HepG2 (cell line): ENCODE measurements around the gene TAF1B. TPM values are rescaled to one million over a fixed set of nuclear protein-coding genes. Genes with fewer than 3 reads are reported as not detected.

ENCODE experiments used
- ATAC-seq: fragments of 200-7000 bp; cut with Tn5 transposase; 3 replicates; pipeline ENCODE4 v1.9.1; 2020; ENCODE audit warnings: mild to moderate bottlenecking, moderate library complexity
- BruUV-seq: library from RNA; stranded (reverse); fragments of 400-500 nt; replicated peaks from 2 replicates; lab custom pipeline; 2021; lab: Mats Ljungman, UMichigan
- CTCF ChIA-PET: fragments of 300-600 bp; formaldehyde crosslinking; extraction: SDS; loops from one replicate; lab custom pipeline; 2021; ENCODE audit warnings: low total read pairs, inconsistent platforms, low intra/inter-chr PET ratio; lab: Yijun Ruan, JAX
- POLR2A ChIA-PET: fragments of 350-600 bp; sonication (Branson Sonifier 250); formaldehyde crosslinking; loops from one replicate; lab custom pipeline; 2020; ENCODE audit warnings: antibody characterized with exemption, inconsistent platforms; lab: Yijun Ruan, JAX
- DNase-seq: peaks from one replicate; pipeline ENCODE4 v3.0.0-alpha.2; 2015; ENCODE audit warnings: low spot score
- FAIRE-seq: peaks from 3 replicates; lab custom pipeline; 2011; peaks lifted over from hg19 to GRCh38; lab: Jason Lieb, UNC
- H2AFZ ChIP-seq: one replicate; pipeline ENCODE4 v1.6.1; 2011; ENCODE audit warnings: low read length, inconsistent platforms
- H3K27ac ChIP-seq: fragments of 300-600 bp; 3 replicates; pipeline ENCODE4 v1.8.0; 2011; ENCODE audit warnings: mixed run types, mild to moderate bottlenecking, mixed read lengths, low read length, inconsistent platforms; ENCODE audit not compliant: insufficient read depth; ENCODE audit errors: extremely low read length
- H3K27me3 ChIP-seq, 2 experiments: fragments of 200-600 bp in 1 of 2; 2 replicates in 1 of 2; 3 replicates in 1 of 2; pipeline versions ENCODE4 v1.6.0 to v1.8.0; 2011; ENCODE audit warnings: low read length in 2 of 2, mild to moderate bottlenecking in 2 of 2, moderate library complexity in 2 of 2, inconsistent platforms in 1 of 2; ENCODE audit not compliant: insufficient read depth in 2 of 2, control insufficient read depth in 1 of 2
- H3K36me3 ChIP-seq, 2 experiments: fragments of 200-600 bp in 1 of 2; replicated peaks in 1 of 2; 2 replicates in 1 of 2; 3 replicates in 1 of 2; pipeline versions ENCODE4 v1.5.1 to v1.8.0; 2011; ENCODE audit warnings: low read length in 2 of 2, inconsistent platforms in 1 of 2; ENCODE audit not compliant: insufficient read depth in 2 of 2, control insufficient read depth in 1 of 2
- H3K4me1 ChIP-seq: 2 replicates; pipeline ENCODE4 v1.5.1; 2012; ENCODE audit warnings: low read length, inconsistent platforms; ENCODE audit not compliant: insufficient read depth
- H3K4me2 ChIP-seq: 2 replicates; pipeline ENCODE4 v1.6.0; 2011; ENCODE audit warnings: low read depth, low read length, inconsistent platforms
- H3K4me3 ChIP-seq, 3 experiments: fragments of 200-600 bp in 1 of 3; sonication (generic), shearing (Covaris generic) in 1 of 3; replicated peaks in 1 of 3; 2 replicates each; pipeline ENCODE4 v1.5.1; 2011 to 2016; ENCODE audit warnings: low read length in 3 of 3, inconsistent platforms in 2 of 3, low read depth in 2 of 3, mild to moderate bottlenecking in 2 of 3, control low read depth in 1 of 3, mixed read lengths in 1 of 3; ENCODE audit not compliant: insufficient read depth in 1 of 3
- H3K79me2 ChIP-seq: one replicate; pipeline ENCODE4 v1.6.1; 2011; ENCODE audit warnings: low read length, inconsistent platforms; ENCODE audit not compliant: insufficient read depth
- H3K9ac ChIP-seq: 2 replicates; pipeline ENCODE4 v1.6.0; 2011; ENCODE audit warnings: mild to moderate bottlenecking, low read depth, low read length, inconsistent platforms; ENCODE audit not compliant: insufficient read depth
- H3K9me3 ChIP-seq: 2 replicates; pipeline ENCODE4 v1.5.1; 2012; ENCODE audit warnings: mild to moderate bottlenecking, low read length
- H4K20me1 ChIP-seq: 2 replicates; pipeline ENCODE4 v1.6.0; 2011; ENCODE audit warnings: inconsistent platforms, mild to moderate bottlenecking, low read length, moderate library complexity; ENCODE audit not compliant: insufficient read depth
- JUNB ChIP-seq: sonication (generic); formaldehyde crosslinking; IDR thresholded peaks from 2 replicates; pipeline ENCODE4 v1.8.0; 2022; ENCODE audit warnings: missing genetic modification reagents, mild to moderate bottlenecking, borderline replicate concordance
- MBNL3 ChIP-seq: fragments of 250-450 bp; sonication (Bioruptor Pico); conservative IDR thresholded peaks from 2 replicates; pipeline ENCODE4 v1.8.0; 2022; ENCODE audit warnings: mild to moderate bottlenecking, inconsistent platforms
- MTF2 ChIP-seq: sonication (generic); formaldehyde crosslinking; IDR thresholded peaks from 2 replicates; pipeline ENCODE4 v1.5.0; 2020; ENCODE audit warnings: missing genetic modification reagents, borderline replicate concordance
- SETDB1 ChIP-seq: sonication (generic); formaldehyde crosslinking; IDR thresholded peaks from 2 replicates; pipeline ENCODE4 v1.5.1; 2020; ENCODE audit warnings: missing genetic modification reagents, mild to moderate bottlenecking, borderline replicate concordance
- ZNF225 ChIP-seq: sonication (generic); formaldehyde crosslinking; IDR thresholded peaks from 2 replicates; pipeline ENCODE4 v1.4.0; 2020; ENCODE audit warnings: mild to moderate bottlenecking, missing genetic modification reagents
- WGBS: methylation state at CpG from one replicate; pipeline ENCODE4 v1.1.6; 2017; ENCODE audit warnings: low lambda C conversion rate; 5-methylcytosine and 5-hydroxymethylcytosine counted together
- in situ Hi-C: cut with HindIII; loops from 2 replicates; pipeline ENCODE4 v1.10.0; 2017; ENCODE audit warnings: low pct_unique_long_range_greater_than_20kb; ENCODE audit not compliant: extremely low pct_ligation_motif_present
- intact Hi-C: fragments of 100-400 bp; cut with micrococcal nuclease; formaldehyde crosslinking; loops from one replicate; pipeline ENCODE4 v1.10.0; 2022; ENCODE audit not compliant: unreplicated experiment
- polyA plus RNA-seq, 8 experiments: library from polyadenylated mRNA; depleted of rRNA in 3 of 8; stranded (reverse) in 7 of 8; unstranded in 1 of 8; fragments of >200 nt; fragmentation: Illumina TruSeq in 4 of 8; extraction: Trizol in 4 of 8; gene quantifications; 2 replicates each; pipeline versions ENCODE4 v1.2.1 to v1.2.3, GENCODE V29; 2011 to 2016; ENCODE audit warnings: low read depth in 4 of 8, missing spikeins in 1 of 8, mixed read lengths in 1 of 8; ENCODE audit not compliant: insufficient read depth in 1 of 8
- total RNA-seq, 5 experiments: library from RNA; depleted of rRNA; stranded (reverse); fragments of >200 nt; fragmentation: Illumina TruSeq; extraction: Trizol; gene quantifications; 2 replicates each; pipeline ENCODE4 v1.2.3, GENCODE V29; 2016; ENCODE audit warnings: low read depth in 1 of 5
- TF ChIP-seq, protein P1 (sequence below): sonication (generic); formaldehyde crosslinking; IDR thresholded peaks from 2 replicates; pipeline ENCODE4 v1.5.1; 2020; ENCODE audit warnings: mild to moderate bottlenecking, missing genetic modification reagents, moderate library complexity
- TF ChIP-seq, protein P2 (sequence below): sonication (generic); formaldehyde crosslinking; IDR thresholded peaks from 2 replicates; pipeline ENCODE4 v1.9.0; 2022; ENCODE audit warnings: missing genetic modification reagents, mild to moderate bottlenecking, borderline replicate concordance

Gene TAF1B
- total and polyA plus RNA-seq, 2 of the 13 experiments (the other 11 are each of a cell fraction or from before 2014, with no cell fraction given), result 13.3 to 27.7 TPM

DNA sequence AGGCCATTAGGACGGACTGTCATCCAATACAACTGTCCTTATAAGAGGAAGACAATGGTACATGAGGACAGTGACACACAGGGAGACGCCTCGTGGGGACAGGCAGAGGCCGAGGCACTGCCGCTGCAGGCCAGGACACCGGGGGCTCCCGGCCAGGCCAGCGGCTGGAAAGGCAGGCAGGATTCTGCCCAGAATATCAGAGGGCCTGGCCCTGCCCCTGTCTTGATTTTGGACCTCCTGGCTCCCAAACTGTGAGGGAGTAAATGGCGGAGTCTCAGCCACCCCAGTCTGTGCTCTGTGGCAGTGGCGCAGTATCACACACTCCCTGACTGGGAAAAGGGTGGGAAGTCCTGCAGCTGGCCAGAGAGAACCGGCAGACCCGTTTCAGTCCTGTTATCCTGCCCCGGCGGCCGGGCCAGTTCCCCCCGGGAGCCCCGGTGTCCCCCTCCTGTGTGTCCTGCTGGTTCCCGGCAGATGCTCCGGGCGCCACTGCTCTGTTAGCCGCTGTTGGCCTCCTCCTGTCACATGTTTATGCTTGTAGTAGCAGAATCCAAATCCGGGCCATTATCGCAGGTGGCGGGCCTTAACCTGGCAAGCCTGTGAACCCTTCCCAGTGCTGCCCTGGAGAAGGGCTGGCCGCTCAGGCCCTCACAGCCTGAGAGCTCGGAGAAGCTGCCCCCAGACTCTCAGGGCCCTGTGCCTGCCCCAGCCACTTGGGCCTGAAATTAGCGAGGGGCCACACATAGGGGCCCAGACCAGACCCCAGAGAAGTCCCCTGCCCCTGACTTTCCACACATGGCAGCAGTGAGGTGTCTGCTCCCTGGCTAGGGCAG, 31.4 kb upstream of the TAF1B start:
- TF ChIP-seq, protein P1, sequence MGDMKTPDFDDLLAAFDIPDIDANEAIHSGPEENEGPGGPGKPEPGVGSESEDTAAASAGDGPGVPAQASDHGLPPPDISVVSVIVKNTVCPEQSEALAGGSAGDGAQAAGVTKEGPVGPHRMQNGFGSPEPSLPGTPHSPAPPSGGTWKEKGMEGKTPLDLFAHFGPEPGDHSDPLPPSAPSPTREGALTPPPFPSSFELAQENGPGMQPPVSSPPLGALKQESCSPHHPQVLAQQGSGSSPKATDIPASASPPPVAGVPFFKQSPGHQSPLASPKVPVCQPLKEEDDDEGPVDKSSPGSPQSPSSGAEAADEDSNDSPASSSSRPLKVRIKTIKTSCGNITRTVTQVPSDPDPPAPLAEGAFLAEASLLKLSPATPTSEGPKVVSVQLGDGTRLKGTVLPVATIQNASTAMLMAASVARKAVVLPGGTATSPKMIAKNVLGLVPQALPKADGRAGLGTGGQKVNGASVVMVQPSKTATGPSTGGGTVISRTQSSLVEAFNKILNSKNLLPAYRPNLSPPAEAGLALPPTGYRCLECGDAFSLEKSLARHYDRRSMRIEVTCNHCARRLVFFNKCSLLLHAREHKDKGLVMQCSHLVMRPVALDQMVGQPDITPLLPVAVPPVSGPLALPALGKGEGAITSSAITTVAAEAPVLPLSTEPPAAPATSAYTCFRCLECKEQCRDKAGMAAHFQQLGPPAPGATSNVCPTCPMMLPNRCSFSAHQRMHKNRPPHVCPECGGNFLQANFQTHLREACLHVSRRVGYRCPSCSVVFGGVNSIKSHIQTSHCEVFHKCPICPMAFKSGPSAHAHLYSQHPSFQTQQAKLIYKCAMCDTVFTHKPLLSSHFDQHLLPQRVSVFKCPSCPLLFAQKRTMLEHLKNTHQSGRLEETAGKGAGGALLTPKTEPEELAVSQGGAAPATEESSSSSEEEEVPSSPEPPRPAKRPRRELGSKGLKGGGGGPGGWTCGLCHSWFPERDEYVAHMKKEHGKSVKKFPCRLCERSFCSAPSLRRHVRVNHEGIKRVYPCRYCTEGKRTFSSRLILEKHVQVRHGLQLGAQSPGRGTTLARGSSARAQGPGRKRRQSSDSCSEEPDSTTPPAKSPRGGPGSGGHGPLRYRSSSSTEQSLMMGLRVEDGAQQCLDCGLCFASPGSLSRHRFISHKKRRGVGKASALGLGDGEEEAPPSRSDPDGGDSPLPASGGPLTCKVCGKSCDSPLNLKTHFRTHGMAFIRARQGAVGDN (CRISPR knock-in tag), result peak; percentile 53
- TF ChIP-seq ZNF225 (CRISPR knock-in tag) (0 out of 2 replicates have a peak, but pooled peaks have one; percentile 32), MBNL3 (CRISPR knock-in tag) (no peak), SETDB1 (CRISPR knock-in tag) (0 out of 2 replicates have a peak, but pooled peaks have one; percentile 51), JUNB (CRISPR knock-in tag) (no peak), MTF2 (CRISPR knock-in tag) (no peak)
- TF ChIP-seq, protein P2, sequence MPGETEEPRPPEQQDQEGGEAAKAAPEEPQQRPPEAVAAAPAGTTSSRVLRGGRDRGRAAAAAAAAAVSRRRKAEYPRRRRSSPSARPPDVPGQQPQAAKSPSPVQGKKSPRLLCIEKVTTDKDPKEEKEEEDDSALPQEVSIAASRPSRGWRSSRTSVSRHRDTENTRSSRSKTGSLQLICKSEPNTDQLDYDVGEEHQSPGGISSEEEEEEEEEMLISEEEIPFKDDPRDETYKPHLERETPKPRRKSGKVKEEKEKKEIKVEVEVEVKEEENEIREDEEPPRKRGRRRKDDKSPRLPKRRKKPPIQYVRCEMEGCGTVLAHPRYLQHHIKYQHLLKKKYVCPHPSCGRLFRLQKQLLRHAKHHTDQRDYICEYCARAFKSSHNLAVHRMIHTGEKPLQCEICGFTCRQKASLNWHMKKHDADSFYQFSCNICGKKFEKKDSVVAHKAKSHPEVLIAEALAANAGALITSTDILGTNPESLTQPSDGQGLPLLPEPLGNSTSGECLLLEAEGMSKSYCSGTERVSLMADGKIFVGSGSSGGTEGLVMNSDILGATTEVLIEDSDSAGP (CRISPR knock-in tag), result peak; percentile 22; the same call in 1 of the 2 replicates
- H3K4me1 ChIP-seq, result peaks cover 27% of the 10 kb centered on the region; the same call in 1 of the 2 replicates
- ChIA-PET CTCF (interaction anchor here (2.9 kb wide), 1 partner anchor 237 kb away, joined by 18 read pairs; no protein-coding TSS in a partner anchor), POLR2A (no interaction called here)
- no peak overlapping the region for H3K27ac ChIP-seq
- no peak for FAIRE-seq
- H3K36me3 ChIP-seq, result no peaks in the 10 kb centered on the region
- no peaks in the 10 kb centered on the region for H3K9me3 ChIP-seq
- intact Hi-C loops (loop anchor here (5.0 kb wide), 1 partner anchor 140 kb away; the partner anchor contains the start of gene GRHL1), in situ Hi-C loops (loop anchor here (25.0 kb wide), 1 partner anchor 625 kb away; the partner anchor contains the start of gene ODC1)
- H4K20me1 ChIP-seq, result no peaks in the 10 kb centered on the region
- no peak overlapping the region for H3K9ac ChIP-seq
- no peak overlapping the region for H2AFZ ChIP-seq
- DNase-seq, result no peak
- WGBS, result 59% methylated on average over 20 of the region's 27 CpGs
- peak; percentile 7 for ATAC-seq
- H3K27me3 ChIP-seq, result peaks cover 10 to 88% of the 10 kb centered on the region in 2 experiments; a peak in 4 of 5 replicates
- no peak overlapping the region; a peak in 1 of 6 replicates for H3K4me3 ChIP-seq
- no TSS peak for BruUV-seq
- H3K4me2 ChIP-seq, result peak overlapping the region; percentile 3; the same call in 1 of the 2 replicates
- no peaks in the 10 kb centered on the region for H3K79me2 ChIP-seq
